NCI-H1417 treated with DMSO at 0.1 percent for 48 hours (cell line): ENCODE measurements around the gene ZNF330.
A peak's percentile ranks its signal among the peaks of the same experiment; 100 is the strongest.
"Not testable (repeated sequence)": the region's sequence is repeated elsewhere in the genome, so short reads cannot be mapped to it uniquely, and the experiment has no call there.

Experiments used
- DNase-seq: peaks from one replicate; lab custom pipeline; 2025; lab: John Stamatoyannopoulos, UW

The ZNF330 gene

GRCh38 chr4:141220691-141221659 is at the start of gene ZNF330:
ZNF330 (plus strand) TSS chr4:141220895; CDS start chr4:141222372, 1,477 bp downstream.
- peak; percentile 3 for DNase-seq

- DNase-seq, result no peak
Measured at GRCh38 chr4:141174457-141174856, 46.2 kb upstream of the ZNF330 start.

- no peak for DNase-seq
Measured at GRCh38 chr4:141177171-141177570, 43.5 kb upstream of the ZNF330 start.

GRCh38 chr4:141179474-141180373 is 41.0 kb upstream of the ZNF330 start:
- no peak for DNase-seq

GRCh38 chr4:141180991-141181761 is 39.5 kb upstream of the ZNF330 start:
- DNase-seq, result no peak

- not testable (repeated sequence) for DNase-seq
Measured at GRCh38 chr4:141183491-141183890, 37.2 kb upstream of the ZNF330 start.

- DNase-seq, result no peak
Measured at GRCh38 chr4:141192564-141192963, 28.1 kb upstream of the ZNF330 start.

- DNase-seq, result no peak
Measured at GRCh38 chr4:141193516-141194034, 27.1 kb upstream of the ZNF330 start.

GRCh38 chr4:141195095-141195707 is 25.5 kb upstream of the ZNF330 start:
- no peak for DNase-seq

- DNase-seq, result no peak
Measured at GRCh38 chr4:141196227-141196933, 24.3 kb upstream of the ZNF330 start.

- DNase-seq, result no peak
Measured at GRCh38 chr4:141207961-141208360, 12.7 kb upstream of the ZNF330 start.

GRCh38 chr4:141210168-141210567 is 10.5 kb upstream of the ZNF330 start:
- no peak for DNase-seq

GRCh38 chr4:141213550-141213991 is 7.1 kb upstream of the ZNF330 start:
- DNase-seq, result no peak

- DNase-seq, result no peak
Measured at GRCh38 chr4:141215030-141215429, 5.7 kb upstream of the ZNF330 start.

- DNase-seq, result no peak
Measured at GRCh38 chr4:141216002-141216761, 4.5 kb upstream of the ZNF330 start.

GRCh38 chr4:141220271-141220670 is 424 bp upstream of the ZNF330 start:
- no peak for DNase-seq

GRCh38 chr4:141223418-141223817 is 2.7 kb downstream of the ZNF330 start:
- no peak for DNase-seq

GRCh38 chr4:141227280-141227679 is 6.6 kb downstream of the ZNF330 start:
- not testable (repeated sequence) for DNase-seq

GRCh38 chr4:141229408-141230101 is 8.9 kb downstream of the ZNF330 start:
- no peak for DNase-seq
